K562 (cell line): ENCODE results near the gene TMEM203. TPM values are rescaled to one million over a fixed set of nuclear protein-coding genes. Genes with fewer than 3 reads are reported as not detected.
A peak's percentile ranks its signal among the peaks of the same experiment; 100 is the strongest.

ENCODE experiments used
- ATF1 ChIP-seq, 2 experiments: fragments of 450-650 bp in 1 of 2; IDR thresholded peaks; 2 replicates each; pipeline ENCODE4 v1.6.1; 2016; ENCODE audit warnings: missing compliant biosample characterization in 1 of 2, missing genetic modification characterization in 1 of 2
- BCOR ChIP-seq: fragments of 450-650 bp; IDR thresholded peaks from 2 replicates; pipeline ENCODE4 v1.6.1; 2016
- CBFA2T2 ChIP-seq: fragments of 450-650 bp; conservative IDR thresholded peaks from 2 replicates; pipeline ENCODE4 v1.6.1; 2017; ENCODE audit warnings: mild to moderate bottlenecking
- CHD1 ChIP-seq: fragments of 200-600 bp; sonication (generic); IDR thresholded peaks from one replicate; pipeline ENCODE4 v1.6.1; 2012; ENCODE audit warnings: mild to moderate bottlenecking, moderate library complexity, low read length, inconsistent platforms
- DMBX1 ChIP-seq: fragments of 250-450 bp; sonication (Bioruptor Pico); IDR thresholded peaks from 2 replicates; pipeline ENCODE4 v1.8.0; 2022; ENCODE audit warnings: inconsistent platforms, mild to moderate bottlenecking, moderate library complexity, borderline replicate concordance
- GMEB1 ChIP-seq: fragments of 250-450 bp; sonication (Bioruptor Pico); IDR thresholded peaks from 2 replicates; pipeline ENCODE4 v1.4.0; 2020; ENCODE audit warnings: mild to moderate bottlenecking
- KDM5B ChIP-seq: fragments of 200-600 bp; sonication (generic); IDR thresholded peaks from 2 replicates; pipeline ENCODE4 v1.6.1; 2012; ENCODE audit warnings: low read depth, mild to moderate bottlenecking, moderate library complexity, low read length, control low read depth, inconsistent platforms; ENCODE audit not compliant: insufficient replicate concordance
- NEUROD1 ChIP-seq: fragments of 150-350 bp; IDR thresholded peaks from 2 replicates; pipeline ENCODE4 v1.6.1; 2014; ENCODE audit warnings: borderline replicate concordance, low read length, low read depth; ENCODE audit not compliant: partially characterized antibody
- NFATC3 ChIP-seq: fragments of 450-650 bp; IDR thresholded peaks from 2 replicates; pipeline ENCODE4 v1.6.1; 2017; ENCODE audit warnings: mild to moderate bottlenecking
- OTX1 ChIP-seq: fragments of 450-650 bp; formaldehyde crosslinking; IDR thresholded peaks from 2 replicates; pipeline ENCODE4 v1.4.0; 2022; ENCODE audit warnings: mild to moderate bottlenecking
- PTBP1 ChIP-seq: fragments of 200-400 bp; formaldehyde crosslinking; IDR thresholded peaks from 2 replicates; pipeline ENCODE4 v1.6.1; 2017; ENCODE audit warnings: low read depth, low read length
- PTTG1 ChIP-seq: fragments of 450-650 bp; IDR thresholded peaks from 2 replicates; pipeline ENCODE4 v1.6.1; 2016; ENCODE audit warnings: low read depth, mild to moderate bottlenecking, missing genetic modification characterization, missing compliant biosample characterization
- RCOR1 ChIP-seq, 2 experiments: IDR thresholded peaks; 2 replicates each; pipeline ENCODE4 v1.6.1; 2012; ENCODE audit warnings: low read depth in 2 of 2, low read length in 2 of 2, borderline replicate concordance in 1 of 2, improper control_type of control experiment in 1 of 2
- RFX1 ChIP-seq: fragments of 450-650 bp; IDR thresholded peaks from 2 replicates; pipeline ENCODE4 v1.6.1; 2016; ENCODE audit warnings: mild to moderate bottlenecking, moderate library complexity
- RUNX1 ChIP-seq: sonication (generic); IDR thresholded peaks from 2 replicates; pipeline ENCODE4 v1.6.1; 2016; ENCODE audit warnings: antibody characterized with exemption, low read depth
- SMC3 ChIP-seq: conservative IDR thresholded peaks from 2 replicates; pipeline ENCODE4 v1.6.1; 2011; ENCODE audit warnings: low read depth, low read length, improper control_type of control experiment; ENCODE audit not compliant: insufficient read depth
- SRF ChIP-seq, 2 experiments: fragments of 250-450, 450-650 bp in 1 of 2; sonication (Bioruptor Pico) in 1 of 2; sonication (generic) in 1 of 2; formaldehyde crosslinking; IDR thresholded peaks; 2 replicates each; pipeline versions ENCODE4 v1.5.0 to v1.5.1; 2020 to 2022; ENCODE audit warnings: mild to moderate bottlenecking in 1 of 2, missing genetic modification reagents in 1 of 2
- TAF1 ChIP-seq: IDR thresholded peaks from 2 replicates; pipeline ENCODE4 v1.6.1; 2011; ENCODE audit warnings: mild to moderate bottlenecking, low read length, moderate library complexity; ENCODE audit not compliant: insufficient read depth, control insufficient read depth, severe bottlenecking; ENCODE audit errors: extremely low read depth
- TRIM28 ChIP-seq: fragments of 450-650 bp; IDR thresholded peaks from 2 replicates; pipeline ENCODE4 v1.6.1; 2017
- TSC22D4 ChIP-seq: fragments of 450-650 bp; IDR thresholded peaks from 2 replicates; pipeline ENCODE4 v1.6.1; 2016; ENCODE audit warnings: missing genetic modification characterization, missing biosample characterization, control low read depth
- U2AF1 ChIP-seq: fragments of 200-400 bp; formaldehyde crosslinking; optimal IDR thresholded peaks from 2 replicates; pipeline ENCODE3; 2017; ENCODE audit warnings: mild to moderate bottlenecking, low read depth, low read length, moderate library complexity
- ZBTB7A ChIP-seq: IDR thresholded peaks from 2 replicates; pipeline ENCODE4 v1.6.1; 2011; ENCODE audit warnings: low read depth, mild to moderate bottlenecking, low read length, moderate library complexity, borderline replicate concordance; ENCODE audit not compliant: control insufficient read depth
- ZNF146 ChIP-seq: IDR thresholded peaks from one replicate; pipeline ENCODE4 v1.6.1; 2018; ENCODE audit warnings: missing compliant biosample characterization; ENCODE audit not compliant: unreplicated experiment
- ZNF239 ChIP-seq: fragments of 250-450 bp; sonication (Bioruptor Pico); IDR thresholded peaks from 2 replicates; pipeline ENCODE4 v1.4.0; 2020; ENCODE audit warnings: mild to moderate bottlenecking
- ZNF354B ChIP-seq: fragments of 250-450 bp; sonication (Bioruptor Pico); IDR thresholded peaks from 2 replicates; pipeline ENCODE4 v1.4.0; 2020
- ZNF41 ChIP-seq: fragments of 250-450 bp; sonication (Bioruptor Pico); conservative IDR thresholded peaks from 2 replicates; pipeline ENCODE4 v1.4.0; 2020; ENCODE audit warnings: mild to moderate bottlenecking
- ZNF436 ChIP-seq: fragments of 250-450, 450-650 bp; sonication (Bioruptor Pico); formaldehyde crosslinking; IDR thresholded peaks from 2 replicates; pipeline ENCODE4 v1.7.0; 2020; ENCODE audit warnings: mild to moderate bottlenecking
- ZNF707 ChIP-seq: fragments of 250-450 bp; sonication (Bioruptor Pico); conservative IDR thresholded peaks from 2 replicates; pipeline ENCODE4 v1.8.0; 2022; ENCODE audit warnings: inconsistent platforms, mild to moderate bottlenecking, moderate library complexity
- polyA plus RNA-seq, 8 experiments: library from polyadenylated mRNA; depleted of rRNA in 4 of 8; stranded (reverse) in 5 of 8; unstranded in 3 of 8; fragments of >200 nt; fragmentation: Nextera tagmentation in 2 of 8; fragmentation: Illumina TruSeq in 1 of 8; extraction: Ambion mirVana in 2 of 8; extraction: Trizol in 1 of 8; gene quantifications; 2 replicates each; pipeline versions ENCODE4 v1.2.1 to v1.2.3, GENCODE V29; 2011 to 2014; ENCODE audit warnings: inconsistent platforms in 1 of 8, missing spikeins in 1 of 8
- total RNA-seq, 7 experiments: library from RNA; depleted of rRNA in 6 of 7; stranded (reverse); fragments of >200 nt in 6 of 7; fragmentation: Illumina TruSeq in 2 of 7; extraction: Trizol in 2 of 7; gene quantifications; 2 replicates each; pipeline versions ENCODE4 v1.2.1 to v1.2.3, GENCODE V29; 2011 to 2021; ENCODE audit warnings: low replicate concordance in 1 of 7
- TF ChIP-seq, protein P1 (sequence below): fragments of 250-450 bp; sonication (Bioruptor Pico); IDR thresholded peaks from 2 replicates; pipeline ENCODE4 v1.4.0; 2020

TMEM203 gene
- total and polyA plus RNA-seq, 9 of the 15 experiments (the other 6 are each of a cell fraction or from before 2014, with no cell fraction given), result 8.8 to 59.5 (median 37.6) TPM

DNA sequence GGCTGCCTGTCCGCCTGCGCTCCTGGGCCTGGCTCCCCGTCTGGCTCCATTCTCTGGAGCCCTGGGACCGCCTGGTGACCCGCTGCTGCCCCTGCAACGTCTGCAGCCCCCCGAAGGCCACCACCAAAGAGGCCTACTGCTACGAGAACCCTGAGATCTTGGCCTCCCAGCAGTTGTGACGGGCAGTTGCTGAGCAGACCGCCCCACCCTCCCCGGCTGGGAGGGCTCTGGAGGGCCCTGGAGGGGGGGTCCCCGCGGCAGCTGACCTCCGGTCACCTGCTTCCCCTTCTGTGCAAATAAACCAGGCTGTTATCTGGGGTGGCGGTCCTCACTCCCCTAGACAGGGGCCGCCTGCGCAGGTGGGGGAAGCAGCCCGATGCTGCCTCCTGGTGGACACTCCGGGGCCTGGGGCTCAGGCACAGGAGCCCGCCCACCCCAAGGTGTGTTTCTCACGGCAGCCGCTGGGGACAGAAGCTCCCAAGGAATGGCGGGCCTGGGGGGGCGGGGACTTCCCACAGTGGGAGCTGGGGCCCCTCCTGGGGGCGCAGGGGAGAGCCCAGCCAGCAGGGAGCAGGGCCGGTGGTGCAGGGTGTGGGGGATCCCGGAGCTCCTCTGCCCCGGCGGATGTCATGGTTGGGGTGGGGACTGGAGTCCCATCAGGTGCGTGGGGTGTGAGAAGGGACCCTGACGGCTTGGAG, 30.9 kb upstream of the TMEM203 start (continued):
- TF ChIP-seq CBFA2T2 (peak; percentile 87), ZNF41 (CRISPR knock-in tag) (no peak), U2AF1 (no peak), RUNX1 (no peak), ZBTB7A (peak; percentile 97), ZNF146 (no peak), ZNF707 (CRISPR knock-in tag) (no peak), OTX1 (no peak), RCOR1 (IDR thresholded peaks at IDR 0.05; ENCODE audit: borderline replicate concordance in 1 of 2, low read depth in 2 of 2, low read length in 2 of 2) (peak in 1 of 2 experiments; percentile 79; a peak in 3 of 4 replicates), TAF1 (peak; percentile 29), PTBP1 (0 out of 2 replicates have a peak, but pooled peaks have one; percentile 33), BCOR (no peak), TSC22D4 (no peak), NFATC3 (no peak), DMBX1 (CRISPR knock-in tag) (no peak), ZNF239 (CRISPR knock-in tag) (no peak), RFX1 (no peak), NEUROD1 (peak; percentile 49), SMC3 (peak; percentile 97), CHD1 (no peak), SRF (CRISPR knock-in tag; IDR thresholded peaks at IDR 0.05) (0 out of 4 replicates have a peak, but pooled peaks of 1 of the 2 experiments have one; percentile 50), PTTG1 (no peak), GMEB1 (CRISPR knock-in tag) (no peak), ZNF354B (CRISPR knock-in tag) (no peak), ATF1 (CRISPR knock-in tag; IDR thresholded peaks at IDR 0.05) (no peak), ATF1 (tag; IDR thresholded peaks at IDR 0.05) (peak; percentile 72), KDM5B (no peak), TRIM28 (0 out of 2 replicates have a peak, but pooled peaks have one; percentile 17), ZNF436 (CRISPR knock-in tag) (no peak)
- TF ChIP-seq, protein P1, sequence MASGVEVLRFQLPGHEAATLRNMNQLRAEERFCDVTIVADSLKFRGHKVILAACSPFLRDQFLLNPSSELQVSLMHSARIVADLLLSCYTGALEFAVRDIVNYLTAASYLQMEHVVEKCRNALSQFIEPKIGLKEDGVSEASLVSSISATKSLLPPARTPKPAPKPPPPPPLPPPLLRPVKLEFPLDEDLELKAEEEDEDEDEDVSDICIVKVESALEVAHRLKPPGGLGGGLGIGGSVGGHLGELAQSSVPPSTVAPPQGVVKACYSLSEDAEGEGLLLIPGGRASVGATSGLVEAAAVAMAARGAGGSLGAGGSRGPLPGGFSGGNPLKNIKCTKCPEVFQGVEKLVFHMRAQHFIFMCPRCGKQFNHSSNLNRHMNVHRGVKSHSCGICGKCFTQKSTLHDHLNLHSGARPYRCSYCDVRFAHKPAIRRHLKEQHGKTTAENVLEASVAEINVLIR (CRISPR knock-in tag), result no peak
